AML-193 (cell line): ENCODE data around the gene LHX4.

Source experiments
- DNase-seq, 2 experiments: peaks; one replicate each; lab custom pipeline; 2025; lab: John Stamatoyannopoulos, UW

The LHX4 gene

GRCh38 chr1:180227861-180228647 is 2.0 kb upstream of the LHX4 start:
- DNase-seq = peak in 1 of 2 experiments; percentile 2

GRCh38 chr1:180228648-180229482 is 1.2 kb upstream of the LHX4 start:
- no peak for DNase-seq

- no peak for DNase-seq
Measured at GRCh38 chr1:180230416-180230790, 339 bp downstream of the LHX4 start.

GRCh38 chr1:180230791-180231505 is 884 bp downstream of the LHX4 start:
- no peak for DNase-seq

- no peak for DNase-seq
Measured at GRCh38 chr1:180231506-180231921, 1.4 kb downstream of the LHX4 start.

- no peak for DNase-seq
Measured at GRCh38 chr1:180231936-180232335, 1.9 kb downstream of the LHX4 start.

- DNase-seq = no peak
Measured at GRCh38 chr1:180232521-180233043, 2.5 kb downstream of the LHX4 start.

- no peak for DNase-seq
Measured at GRCh38 chr1:180233191-180234011, 3.3 kb downstream of the LHX4 start.

- DNase-seq = no peak
Measured at GRCh38 chr1:180234369-180235076, 4.5 kb downstream of the LHX4 start.

GRCh38 chr1:180235077-180235501 is 5.0 kb downstream of the LHX4 start:
- no peak for DNase-seq

GRCh38 chr1:180235502-180236239 is 5.6 kb downstream of the LHX4 start:
- DNase-seq = no peak

- DNase-seq = no peak
Measured at GRCh38 chr1:180236698-180237509, 6.8 kb downstream of the LHX4 start.

- DNase-seq = no peak
Measured at GRCh38 chr1:180237869-180238476, 7.9 kb downstream of the LHX4 start.

GRCh38 chr1:180238675-180239074 is 8.6 kb downstream of the LHX4 start:
- DNase-seq = no peak

- no peak for DNase-seq
Measured at GRCh38 chr1:180239145-180240096, 9.4 kb downstream of the LHX4 start.

- peak; percentile 25 to 32 for DNase-seq
Measured at GRCh38 chr1:180241716-180242544, 11.9 kb downstream of the LHX4 start.
